ENCODE data around the gene TPM1. TPM values are rescaled to one million over a fixed set of nuclear protein-coding genes. Genes with fewer than 3 reads are reported as not detected.
"Not testable (repeated sequence)": the region's sequence is repeated elsewhere in the genome, so short reads cannot be mapped to it uniquely, and the experiment has no call there.

The TPM1 gene
- total RNA-seq, 1 experiment from 2014 or later: 22.5 TPM

GRCh38 chr15:63103416-63103815 is 60.9 kb downstream of the TPM1 start:
- DNase-seq (ENCODE audit: low read depth, low spot score) (no peak), ATAC-seq (no peak)
- Histone ChIP-seq H3K9ac (ENCODE audit: low read length) (no peak overlapping the region), H3K4me3 (replicated peaks in 1 of 2; ENCODE audit: low read depth in 1 of 2, low read length in 2 of 2) (no peak overlapping the region), H3K79me2 (ENCODE audit: insufficient read depth, low read length) (no peaks in the 10 kb centered on the region), H2AFZ (ENCODE audit: low read depth, low read length, poor library complexity, severe bottlenecking) (no peak overlapping the region), H3K27me3 (ENCODE audit: insufficient read depth, low read length) (no peaks in the 10 kb centered on the region), H3K4me1 (ENCODE audit: control insufficient read depth in 1 of 2, insufficient read depth in 2 of 2, low read length in 2 of 2) (peaks cover 7 to 12% of the 10 kb centered on the region in 2 experiments), H3K4me2 (ENCODE audit: low read length) (no peak overlapping the region), H3K9me3 (ENCODE audit: control insufficient read depth in 1 of 2, insufficient read depth in 1 of 2, low read depth in 1 of 2, low read length in 2 of 2) (0 out of 4 replicates have a peak, but pooled peaks cover 0 to 2% of the 10 kb centered on the region in 2 experiments), H3K36me3 (ENCODE audit: control insufficient read depth in 1 of 2, insufficient read depth in 2 of 2, low read length in 2 of 2) (no peaks in the 10 kb centered on the region), H3K27ac (ENCODE audit: low read depth, low read length) (no peak overlapping the region), H4K20me1 (ENCODE audit: insufficient read depth) (no peaks in the 10 kb centered on the region), H3K9me2 (ENCODE audit: insufficient read depth) (no peaks in the 10 kb centered on the region)
- TF ChIP-seq, protein P1, sequence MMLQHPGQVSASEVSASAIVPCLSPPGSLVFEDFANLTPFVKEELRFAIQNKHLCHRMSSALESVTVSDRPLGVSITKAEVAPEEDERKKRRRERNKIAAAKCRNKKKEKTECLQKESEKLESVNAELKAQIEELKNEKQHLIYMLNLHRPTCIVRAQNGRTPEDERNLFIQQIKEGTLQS (IDR thresholded peaks at IDR 0.05): no peak
- no peak for TF ChIP-seq POLR2A (IDR thresholded peaks at IDR 0.05; ENCODE audit: borderline replicate concordance, extremely low read depth, insufficient read depth, insufficient read length)
- no peak for TF ChIP-seq ZNF274 (IDR thresholded peaks at IDR 0.05; ENCODE audit: low read depth, low read length)
- no peak for TF ChIP-seq EZH2phosphoT487 (IDR thresholded peaks at IDR 0.05; ENCODE audit: borderline replicate concordance)
- TF ChIP-seq EGR1 (IDR thresholded peaks at IDR 0.05; ENCODE audit: low read depth): no peak
- TF ChIP-seq YY1 (IDR thresholded peaks at IDR 0.05; ENCODE audit: extremely low read depth, insufficient replicate concordance, low read depth, low read length): no peak
- TF ChIP-seq MAX (IDR thresholded peaks at IDR 0.05): no peak
- TF ChIP-seq JUND (IDR thresholded peaks at IDR 0.05): no peak
- no peak for TF ChIP-seq SRF (IDR thresholded peaks at IDR 0.05; ENCODE audit: low read depth)
- no TSS peak for BruUV-seq (replicated peaks)
- RAD21 ChIA-PET (ENCODE audit: low non-redundant PET in 1 of 2, low total read pairs in 2 of 2, uncharacterized antibody in 2 of 2, unreplicated experiment in 2 of 2): no interaction called here
- intact Hi-C loops (cut with micrococcal nuclease): no loop called here
- POLR2A ChIA-PET: no interaction called here
- CTCF ChIA-PET: no interaction called here

GRCh38 chr15:63104727-63105126 is 62.2 kb downstream of the TPM1 start:
- BruUV-seq (replicated peaks): no TSS peak
- ATAC-seq (no peak), DNase-seq (ENCODE audit: low read depth, low spot score) (no peak)
- Histone ChIP-seq H3K9me3 (ENCODE audit: control insufficient read depth in 1 of 2, insufficient read depth in 1 of 2, low read depth in 1 of 2, low read length in 2 of 2) (0 out of 4 replicates have a peak, but pooled peaks cover 0 to 2% of the 10 kb centered on the region in 2 experiments), H3K9ac (ENCODE audit: low read length) (no peak overlapping the region), H3K27me3 (ENCODE audit: insufficient read depth, low read length) (no peaks in the 10 kb centered on the region), H4K20me1 (ENCODE audit: insufficient read depth) (no peaks in the 10 kb centered on the region), H3K36me3 (ENCODE audit: control insufficient read depth in 1 of 2, insufficient read depth in 2 of 2, low read length in 2 of 2) (no peaks in the 10 kb centered on the region), H3K9me2 (ENCODE audit: insufficient read depth) (no peaks in the 10 kb centered on the region), H3K4me2 (ENCODE audit: low read length) (no peak overlapping the region), H3K27ac (ENCODE audit: low read depth, low read length) (no peak overlapping the region), H3K4me1 (ENCODE audit: control insufficient read depth in 1 of 2, insufficient read depth in 2 of 2, low read length in 2 of 2) (peaks cover 10 to 16% of the 10 kb centered on the region in 2 experiments), H2AFZ (ENCODE audit: low read depth, low read length, poor library complexity, severe bottlenecking) (no peak overlapping the region), H3K4me3 (replicated peaks in 1 of 2; ENCODE audit: low read depth in 1 of 2, low read length in 2 of 2) (no peak overlapping the region), H3K79me2 (ENCODE audit: insufficient read depth, low read length) (no peaks in the 10 kb centered on the region)
- ChIA-PET RAD21 (ENCODE audit: low non-redundant PET in 1 of 2, low total read pairs in 2 of 2, uncharacterized antibody in 2 of 2, unreplicated experiment in 2 of 2) (no interaction called here), CTCF (no interaction called here), POLR2A (no interaction called here)
- TF ChIP-seq SP1 (IDR thresholded peaks at IDR 0.05; ENCODE audit: low read depth) (no peak), ELF1 (IDR thresholded peaks at IDR 0.05; ENCODE audit: borderline replicate concordance, low read depth) (no peak), YY1 (IDR thresholded peaks at IDR 0.05; ENCODE audit: extremely low read depth, insufficient replicate concordance, low read depth, low read length) (no peak), ZFX (IDR thresholded peaks at IDR 0.05) (no peak)
- intact Hi-C loops (cut with micrococcal nuclease): no loop called here

GRCh38 chr15:63105354-63105753 is 62.8 kb downstream of the TPM1 start:
- H3K4me2 ChIP-seq (ENCODE audit: low read length); H3K27ac ChIP-seq (ENCODE audit: low read depth, low read length); H3K4me3 ChIP-seq (replicated peaks in 1 of 2; ENCODE audit: low read depth in 1 of 2, low read length in 2 of 2); H4K20me1 ChIP-seq (ENCODE audit: insufficient read depth); H3K36me3 ChIP-seq (ENCODE audit: control insufficient read depth in 1 of 2, insufficient read depth in 2 of 2, low read length in 2 of 2); H3K9ac ChIP-seq (ENCODE audit: low read length); BruUV-seq (replicated peaks); intact Hi-C loops (cut with micrococcal nuclease); H2AFZ ChIP-seq (ENCODE audit: low read depth, low read length, poor library complexity, severe bottlenecking); H3K79me2 ChIP-seq (ENCODE audit: insufficient read depth, low read length); H3K27me3 ChIP-seq (ENCODE audit: insufficient read depth, low read length); POLR2A ChIA-PET; DNase-seq (ENCODE audit: low read depth, low spot score); CTCF ChIA-PET; ATAC-seq; H3K9me2 ChIP-seq (ENCODE audit: insufficient read depth); RAD21 ChIA-PET (ENCODE audit: low non-redundant PET in 1 of 2, low total read pairs in 2 of 2, uncharacterized antibody in 2 of 2, unreplicated experiment in 2 of 2); H3K9me3 ChIP-seq (ENCODE audit: control insufficient read depth in 1 of 2, insufficient read depth in 1 of 2, low read depth in 1 of 2, low read length in 2 of 2): not testable (repeated sequence)
- H3K4me1 ChIP-seq (ENCODE audit: control insufficient read depth in 1 of 2, insufficient read depth in 2 of 2, low read length in 2 of 2): peaks cover 10 to 16% of the 10 kb centered on the region in 2 experiments

Measured in HCT116 (cell line).